Pancreas (tissue), 10 donors: Measurements from ENCODE around the gene SLC35B2. TPM values are rescaled to one million over a fixed set of nuclear protein-coding genes. Genes with fewer than 3 reads are reported as not detected.
"Not testable (repeated sequence)": the region's sequence is repeated elsewhere in the genome, so short reads cannot be mapped to it uniquely, and the experiment has no call there.

ENCODE experiments used
- ATAC-seq, 4 donors: fragments of 200-7000 bp; cut with Tn5 transposase; one replicate each; pipeline versions ENCODE4 v1.8.0 to v1.9.1; 2020; ENCODE audit warnings: mild to moderate bottlenecking in 4 of 4, moderate library complexity in 4 of 4
- DNase-seq, 6 donors: peaks; one replicate each; pipeline ENCODE4 v3.0.0-alpha.2; 2020
- FAIRE-seq: peaks from 2 replicates; lab custom pipeline; 2012; peaks lifted over from hg19 to GRCh38; lab: Jason Lieb, UNC
- H3K27ac ChIP-seq, 4 donors: fragments of 200-600 bp; sonication (generic); 1 replicate in 3 of 4; 2 replicates in 1 of 4; pipeline versions ENCODE4 v1.5.0 to v1.8.0; 2020
- H3K27me3 ChIP-seq, 4 donors: fragments of 200-600 bp; one replicate each; pipeline ENCODE4 v1.8.0; 2021
- H3K36me3 ChIP-seq, 3 donors: fragments of 200-600 bp; sonication (generic) in 1 of 3; one replicate each; pipeline versions ENCODE4 v1.5.0 to v1.8.0; 2020 to 2021
- H3K4me1 ChIP-seq, 3 donors: fragments of 200-600 bp; one replicate each; pipeline ENCODE4 v1.8.0; 2021
- H3K4me3 ChIP-seq, 4 donors: fragments of 200-600 bp; sonication (generic) in 2 of 4; one replicate each; pipeline versions ENCODE4 v1.5.0 to v1.8.0; 2020 to 2021
- H3K9me3 ChIP-seq, 4 donors: fragments of 200-600 bp; one replicate each; pipeline ENCODE4 v1.8.0; 2021
- CTCF ChIP-seq, 4 donors: fragments of 200-600 bp; sonication (generic) in 3 of 4; IDR thresholded peaks; one replicate each; pipeline versions ENCODE4 v1.5.0 to v1.8.0; 2021; ENCODE audit warnings: antibody characterized with exemption in 4 of 4
- WGBS, 2 donors: extraction: QIAGEN DNeasy Blood & Tissue Kit; methylation state at CpG; one replicate each; pipeline ENCODE4 v1.1.7; 2013; 5-methylcytosine and 5-hydroxymethylcytosine counted together
- intact Hi-C, 3 donors: fragments of 100-400 bp; cut with DNase I; formaldehyde crosslinking; loops; one replicate each; pipeline versions ENCODE4 v1.11.1 to v1.14.2; 2022
- polyA plus RNA-seq, 2 donors: library from polyadenylated mRNA; stranded (reverse); fragments of 200-250 nt; gene quantifications; one replicate each; pipeline ENCODE4 v1.2.3, GENCODE V29; 2013
- total RNA-seq, 6 donors: library from RNA; stranded (reverse); fragmentation: NEBNext Ultra II Directional in 4 of 6; extraction: Animal tissue kit (Norgen Biotek cat#: 25700) in 4 of 6; gene quantifications; one replicate each; pipeline versions ENCODE4 v1.2.1 to v1.2.4, GENCODE V29; 2021 to 2023
- donor health status: healthy with polysubstance abuse.
- donor health status: DM: no; HTN: no; CAD: no; lungs with moderate emphysema.
- donor health status: DM: no; HTN: no; CAD: no.
- donor health status: control.
- donor health status: control.
- donor health status: Bipolar disorder and iron deficiency.
- donor health status: DM: yes; HTN: yes; CAD: no.
- donor health status: DM: no; HTN: no; CAD: no.
- donor health status: DM: no; HTN: no; CAD: no.
- donor health status: DM: yes; HTN: yes; CAD: no.

The SLC35B2 gene
- total and polyA plus RNA-seq, 8 donors, result 10.8 to 30.4 (median 20.5) TPM

GRCh38 chr6:44233567-44234100 lies 23.7 kb downstream of the SLC35B2 start:
- DNase-seq, result peak in 1 of 6 donors; percentile 35
- intact Hi-C loops, result loop anchor here in 1 of 3 donors (5.0 kb wide), 1 partner anchor 61 kb away; no protein-coding TSS in a partner anchor
- no peak for TF ChIP-seq CTCF (IDR thresholded peaks at IDR 0.05)
- 78 to 81% methylated on average over 14 of the region's 14 CpGs for WGBS, 2 donors
- no peak overlapping the region for H3K4me3 ChIP-seq
- peaks cover 0 to 36% (median 5%) of the 10 kb centered on the region in 3 donors for H3K36me3 ChIP-seq
- ATAC-seq, result no peak
- H3K27ac ChIP-seq, result peak overlapping the region; percentile 28 to 72 (median 54)
- peaks cover 14 to 20% (median 18%) of the 10 kb centered on the region in 3 donors for H3K4me1 ChIP-seq
- H3K27me3 ChIP-seq, result no peaks in the 10 kb centered on the region
- FAIRE-seq, result no peak
- H3K9me3 ChIP-seq, result no peaks in the 10 kb centered on the region

GRCh38 chr6:44232676-44233566 lies 24.4 kb downstream of the SLC35B2 start:
- FAIRE-seq, result no peak
- H3K27me3 ChIP-seq, result no peaks in the 10 kb centered on the region
- H3K4me1 ChIP-seq, result peaks cover 14 to 20% (median 18%) of the 10 kb centered on the region in 3 donors
- ATAC-seq, result no peak
- H3K9me3 ChIP-seq, result no peaks in the 10 kb centered on the region
- no peak overlapping the region for H3K4me3 ChIP-seq
- 82 to 87% methylated on average over 16 of the region's 16 CpGs for WGBS, 2 donors
- peaks cover 0 to 36% (median 5%) of the 10 kb centered on the region in 3 donors for H3K36me3 ChIP-seq
- intact Hi-C loops, result loop anchor here in 1 of 3 donors (5.0 kb wide), 1 partner anchor 61 kb away; no protein-coding TSS in a partner anchor
- no peak for TF ChIP-seq CTCF (IDR thresholded peaks at IDR 0.05)
- peak in 1 of 6 donors; percentile 44 for DNase-seq
- peak overlapping the region in 3 of 4 donors; percentile 28 to 72 (median 42) for H3K27ac ChIP-seq

GRCh38 chr6:44231426-44231825 lies 25.9 kb downstream of the SLC35B2 start:
- WGBS, 2 donors, result 93 to 94% methylated on average over 9 of the region's 9 CpGs
- not testable (repeated sequence) for FAIRE-seq, H3K9me3 ChIP-seq, H3K4me3 ChIP-seq, H3K27me3 ChIP-seq, H3K27ac ChIP-seq, ATAC-seq
- peaks cover 6 to 19% (median 12%) of the 10 kb centered on the region in 3 donors for H3K4me1 ChIP-seq
- intact Hi-C loops, result loop anchor here in 1 of 3 donors (5.0 kb wide), 1 partner anchor 59 kb away; no protein-coding TSS in a partner anchor
- peaks cover 0 to 36% (median 5%) of the 10 kb centered on the region in 3 donors for H3K36me3 ChIP-seq
- DNase-seq, result peak in 1 of 6 donors; percentile 17

GRCh38 chr6:44230034-44230675 lies 27.2 kb downstream of the SLC35B2 start:
- Histone ChIP-seq H3K27me3 (no peaks in the 10 kb centered on the region), H3K9me3 (no peaks in the 10 kb centered on the region), H3K36me3 (peaks cover 0 to 36% (median 5%) of the 10 kb centered on the region in 3 donors), H3K4me1 (peaks cover 11 to 26% (median 24%) of the 10 kb centered on the region in 3 donors), H3K27ac (no peak overlapping the region), H3K4me3 (no peak overlapping the region)
- TF ChIP-seq CTCF (IDR thresholded peaks at IDR 0.05), result no peak
- 85 to 90% methylated on average over 10 of the region's 10 CpGs for WGBS, 2 donors
- FAIRE-seq (no peak), ATAC-seq (no peak), DNase-seq (no peak)
- intact Hi-C loops, result loop anchor here in 1 of 3 donors (5.0 kb wide), 1 partner anchor 58 kb away; no protein-coding TSS in a partner anchor
